ENCODE results near the gene GALNT16.

The GALNT16 gene

DNA sequence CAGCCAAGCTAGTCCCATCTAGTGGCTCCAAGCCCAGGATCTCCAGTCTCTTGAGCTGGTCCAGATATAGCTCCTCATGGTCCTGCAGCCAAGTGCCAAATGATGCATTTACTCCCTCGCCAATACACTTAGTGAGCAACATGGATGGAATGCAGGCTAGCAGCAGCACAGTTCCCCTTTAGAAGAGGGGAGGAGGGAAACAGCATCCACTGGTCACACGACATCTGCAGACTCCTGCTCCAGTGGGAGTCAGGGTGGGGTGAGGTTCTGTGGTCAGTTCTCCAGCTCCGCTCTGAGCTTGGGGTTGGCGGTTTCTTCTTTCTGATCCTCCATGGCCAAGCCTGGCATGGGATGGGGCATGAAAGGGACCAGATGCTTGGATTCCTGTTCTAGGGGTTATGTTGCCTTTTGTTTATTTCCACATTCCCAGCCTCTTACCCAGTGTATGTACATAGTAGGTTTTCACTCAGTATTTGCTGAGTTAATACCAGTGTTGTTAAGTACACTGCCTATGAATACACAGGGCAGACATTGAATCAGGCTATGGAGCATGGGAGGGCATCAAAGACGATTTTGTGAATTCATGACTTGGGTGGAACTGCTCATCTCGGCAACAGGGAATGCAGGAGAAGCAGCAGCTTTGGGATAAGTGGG is 57.3 kb downstream of the GALNT16 start:
- DNase-seq (ENCODE audit: low read depth) = peak; percentile 96
- H3K4me3 ChIP-seq (replicated peaks; ENCODE audit: low read depth, low read length) = no peak overlapping the region
- TF ChIP-seq, protein P1, sequence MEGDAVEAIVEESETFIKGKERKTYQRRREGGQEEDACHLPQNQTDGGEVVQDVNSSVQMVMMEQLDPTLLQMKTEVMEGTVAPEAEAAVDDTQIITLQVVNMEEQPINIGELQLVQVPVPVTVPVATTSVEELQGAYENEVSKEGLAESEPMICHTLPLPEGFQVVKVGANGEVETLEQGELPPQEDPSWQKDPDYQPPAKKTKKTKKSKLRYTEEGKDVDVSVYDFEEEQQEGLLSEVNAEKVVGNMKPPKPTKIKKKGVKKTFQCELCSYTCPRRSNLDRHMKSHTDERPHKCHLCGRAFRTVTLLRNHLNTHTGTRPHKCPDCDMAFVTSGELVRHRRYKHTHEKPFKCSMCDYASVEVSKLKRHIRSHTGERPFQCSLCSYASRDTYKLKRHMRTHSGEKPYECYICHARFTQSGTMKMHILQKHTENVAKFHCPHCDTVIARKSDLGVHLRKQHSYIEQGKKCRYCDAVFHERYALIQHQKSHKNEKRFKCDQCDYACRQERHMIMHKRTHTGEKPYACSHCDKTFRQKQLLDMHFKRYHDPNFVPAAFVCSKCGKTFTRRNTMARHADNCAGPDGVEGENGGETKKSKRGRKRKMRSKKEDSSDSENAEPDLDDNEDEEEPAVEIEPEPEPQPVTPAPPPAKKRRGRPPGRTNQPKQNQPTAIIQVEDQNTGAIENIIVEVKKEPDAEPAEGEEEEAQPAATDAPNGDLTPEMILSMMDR (IDR thresholded peaks at IDR 0.05; ENCODE audit: low read length, missing control alignments) = no peak

DNA sequence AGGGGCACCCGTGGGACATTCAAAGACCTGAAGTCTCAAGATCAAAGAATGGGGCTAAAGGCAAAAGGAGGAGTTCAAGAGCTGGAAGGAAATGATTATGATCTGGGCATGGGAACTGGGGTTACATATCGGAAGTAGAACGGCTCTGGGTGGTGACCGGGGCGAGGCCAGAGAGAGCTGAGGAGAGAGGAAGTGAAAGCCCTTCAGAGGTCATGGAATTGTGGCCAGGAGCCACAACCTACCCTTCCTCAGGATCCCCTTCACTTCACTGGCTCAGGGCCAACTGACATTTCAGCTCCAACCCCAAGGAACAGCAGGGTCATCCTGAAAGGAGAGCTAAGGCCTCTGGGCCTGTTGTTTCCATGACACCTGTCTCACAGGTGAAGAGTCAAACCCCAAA is 57.8 kb downstream of the GALNT16 start:
- no peak for DNase-seq (ENCODE audit: low read depth)
- TF ChIP-seq, protein P1 (IDR thresholded peaks at IDR 0.05; ENCODE audit: low read length, missing control alignments) = no peak
- H3K4me3 ChIP-seq (replicated peaks; ENCODE audit: low read depth, low read length) = no peak overlapping the region

DNA sequence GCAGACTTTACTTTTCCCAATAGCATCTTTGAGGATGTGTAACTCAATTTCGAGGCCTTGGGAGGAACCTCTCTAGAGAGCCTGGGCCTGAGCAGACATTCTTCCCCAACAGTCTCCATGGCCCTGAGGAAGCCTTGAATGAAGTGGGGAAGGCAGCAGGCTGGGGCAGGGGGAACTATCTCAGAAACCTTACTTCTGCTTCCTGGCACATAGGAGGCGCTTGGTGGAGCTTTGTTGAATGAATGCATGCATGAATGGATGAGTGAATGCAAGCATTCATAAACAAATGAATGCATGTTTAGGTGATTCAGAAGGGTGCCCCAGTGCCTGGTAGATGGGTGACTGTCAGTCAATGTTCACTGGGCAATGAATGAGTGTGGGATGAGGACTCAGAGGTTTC is 58.3 kb downstream of the GALNT16 start:
- DNase-seq (ENCODE audit: low read depth) = no peak
- H3K4me3 ChIP-seq (replicated peaks; ENCODE audit: low read depth, low read length) = no peak overlapping the region
- TF ChIP-seq, protein P1 (IDR thresholded peaks at IDR 0.05; ENCODE audit: low read length, missing control alignments) = no peak

DNA sequence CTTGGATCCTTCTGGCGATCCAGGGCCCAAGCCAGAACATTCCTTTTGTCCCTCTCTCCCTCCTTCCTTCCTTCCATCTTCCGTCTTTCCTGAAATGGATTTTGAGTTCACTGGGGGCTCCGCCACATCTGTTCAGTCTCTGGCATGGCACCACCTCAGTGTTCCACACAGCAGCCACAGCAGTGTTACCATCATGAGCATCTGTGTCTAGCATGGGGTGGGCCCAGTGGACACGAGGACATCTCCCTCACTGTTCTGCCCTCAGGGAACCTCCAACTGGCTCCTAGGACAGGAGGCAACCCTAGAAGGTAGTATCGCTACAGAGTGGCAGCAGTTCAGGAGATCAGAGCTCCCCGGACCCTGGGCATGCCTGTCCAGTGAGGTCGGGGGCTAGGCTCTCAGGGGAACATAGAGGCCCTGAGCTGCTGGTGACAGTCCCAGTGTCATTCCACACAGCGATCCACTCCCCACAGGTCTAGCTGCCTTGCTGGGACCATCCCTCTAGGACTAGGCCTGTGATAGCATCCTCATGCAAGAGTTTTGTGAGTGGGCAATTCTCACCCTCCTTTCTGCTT is 59.0 kb downstream of the GALNT16 start:
- no peak for DNase-seq (ENCODE audit: low read depth)
- H3K4me3 ChIP-seq (replicated peaks; ENCODE audit: low read depth, low read length) = no peak overlapping the region
- TF ChIP-seq, protein P1 (IDR thresholded peaks at IDR 0.05; ENCODE audit: low read length, missing control alignments) = no peak

DNA sequence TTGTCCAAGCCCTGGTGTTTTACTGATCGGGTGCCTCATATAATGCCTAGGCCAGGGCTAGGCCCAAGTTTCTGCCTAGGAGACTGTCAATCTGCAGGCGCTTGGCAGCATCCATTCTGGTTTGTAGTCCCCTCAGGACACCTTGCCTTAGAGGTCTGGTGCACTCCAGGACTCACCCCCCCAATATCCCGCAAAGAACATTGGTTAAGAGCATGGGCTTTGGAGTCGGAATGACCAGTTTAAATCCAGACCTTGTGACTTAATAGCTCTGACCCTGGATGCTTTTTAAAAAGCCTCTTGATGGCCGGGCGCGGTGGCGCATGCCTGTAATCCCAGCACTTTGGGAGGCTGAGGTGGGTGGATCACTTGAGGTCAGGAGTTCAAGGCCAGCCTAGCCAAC is 60.0 kb downstream of the GALNT16 start:
- H3K4me3 ChIP-seq (replicated peaks; ENCODE audit: low read depth, low read length) = no peak overlapping the region
- DNase-seq (ENCODE audit: low read depth) = no peak
- TF ChIP-seq, protein P1 (IDR thresholded peaks at IDR 0.05; ENCODE audit: low read length, missing control alignments) = no peak

DNA sequence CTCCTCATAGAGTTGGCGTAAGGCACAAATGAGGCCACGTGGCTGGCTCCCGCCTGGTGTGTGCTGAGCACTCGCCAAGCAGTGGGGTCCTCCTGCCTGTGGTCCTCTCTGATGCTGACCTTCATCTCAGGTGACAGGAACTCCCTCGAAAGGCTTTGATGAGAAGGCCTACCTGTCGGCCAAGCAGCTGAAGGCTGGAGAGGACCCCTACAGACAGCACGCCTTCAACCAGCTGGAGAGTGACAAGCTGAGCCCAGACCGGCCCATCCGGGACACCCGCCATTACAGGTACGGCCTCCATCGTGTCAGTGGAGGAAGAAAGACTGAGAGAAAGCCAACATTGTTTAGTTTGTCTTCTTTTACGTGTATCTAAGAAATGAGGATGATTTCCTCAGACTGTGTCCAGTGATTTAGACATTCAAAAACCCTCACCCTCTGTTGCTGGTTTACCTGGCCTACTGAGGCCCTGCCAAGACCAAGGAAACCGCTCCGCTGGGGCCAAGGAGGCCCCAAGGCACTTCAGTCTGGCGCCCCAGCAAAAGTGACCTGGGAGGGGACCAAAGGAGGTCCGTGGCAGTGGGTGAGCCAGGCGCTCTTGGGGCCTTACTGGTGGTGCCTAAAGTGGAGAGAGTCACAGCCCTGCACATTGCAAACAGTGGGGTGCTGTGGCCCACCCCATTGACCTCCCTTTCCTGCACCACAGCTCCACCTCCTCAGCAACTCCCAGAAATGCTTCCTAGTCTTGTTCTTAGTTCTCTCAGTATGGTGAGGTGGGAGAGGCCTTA is 60.8 kb downstream of the GALNT16 start:
- TF ChIP-seq, protein P1 (IDR thresholded peaks at IDR 0.05; ENCODE audit: low read length, missing control alignments) = no peak
- no peak overlapping the region for H3K4me3 ChIP-seq (replicated peaks; ENCODE audit: low read depth, low read length)
- DNase-seq (ENCODE audit: low read depth) = no peak

Data from fibroblast of pulmonary artery (primary cell).